GM12873 (cell line): Measurements from ENCODE around the gene LRRK1.

Experiments
- TF ChIP-seq, protein P1 (sequence below): IDR thresholded peaks from 2 replicates; pipeline ENCODE4 v1.5.1; 2012; ENCODE audit warnings: low read depth, mild to moderate bottlenecking, moderate library complexity, low read length, control low read depth; ENCODE audit not compliant: insufficient read depth; ENCODE audit errors: missing control alignments

LRRK1 gene

GRCh38 chr15:101069654-101069973 is 150.5 kb downstream of the LRRK1 start:
- TF ChIP-seq, protein P1, sequence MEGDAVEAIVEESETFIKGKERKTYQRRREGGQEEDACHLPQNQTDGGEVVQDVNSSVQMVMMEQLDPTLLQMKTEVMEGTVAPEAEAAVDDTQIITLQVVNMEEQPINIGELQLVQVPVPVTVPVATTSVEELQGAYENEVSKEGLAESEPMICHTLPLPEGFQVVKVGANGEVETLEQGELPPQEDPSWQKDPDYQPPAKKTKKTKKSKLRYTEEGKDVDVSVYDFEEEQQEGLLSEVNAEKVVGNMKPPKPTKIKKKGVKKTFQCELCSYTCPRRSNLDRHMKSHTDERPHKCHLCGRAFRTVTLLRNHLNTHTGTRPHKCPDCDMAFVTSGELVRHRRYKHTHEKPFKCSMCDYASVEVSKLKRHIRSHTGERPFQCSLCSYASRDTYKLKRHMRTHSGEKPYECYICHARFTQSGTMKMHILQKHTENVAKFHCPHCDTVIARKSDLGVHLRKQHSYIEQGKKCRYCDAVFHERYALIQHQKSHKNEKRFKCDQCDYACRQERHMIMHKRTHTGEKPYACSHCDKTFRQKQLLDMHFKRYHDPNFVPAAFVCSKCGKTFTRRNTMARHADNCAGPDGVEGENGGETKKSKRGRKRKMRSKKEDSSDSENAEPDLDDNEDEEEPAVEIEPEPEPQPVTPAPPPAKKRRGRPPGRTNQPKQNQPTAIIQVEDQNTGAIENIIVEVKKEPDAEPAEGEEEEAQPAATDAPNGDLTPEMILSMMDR, result no peak

DNA sequence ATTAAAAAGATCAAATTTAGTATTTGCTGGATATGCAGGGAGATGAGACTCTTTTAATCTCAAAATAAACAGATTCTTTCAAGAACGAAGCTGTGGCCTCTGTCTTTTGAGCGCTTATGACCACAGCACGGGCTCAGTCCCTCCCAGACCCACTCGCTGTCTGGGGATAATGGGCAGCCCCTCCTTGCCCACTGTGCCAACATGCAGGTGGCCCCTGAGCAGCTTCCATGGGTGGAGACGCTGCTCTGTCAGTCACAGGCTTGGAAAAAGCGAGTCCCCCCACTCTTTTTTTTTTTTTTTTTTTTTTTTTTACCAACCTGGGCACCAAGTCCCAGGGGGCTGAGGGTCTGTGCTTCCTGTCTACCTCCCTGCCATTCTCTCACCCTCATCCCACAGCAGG is 150.9 kb downstream of the LRRK1 start:
- TF ChIP-seq, protein P1, result no peak

GRCh38 chr15:101070502-101071273 is 151.5 kb downstream of the LRRK1 start:
- TF ChIP-seq, protein P1, result no peak

DNA sequence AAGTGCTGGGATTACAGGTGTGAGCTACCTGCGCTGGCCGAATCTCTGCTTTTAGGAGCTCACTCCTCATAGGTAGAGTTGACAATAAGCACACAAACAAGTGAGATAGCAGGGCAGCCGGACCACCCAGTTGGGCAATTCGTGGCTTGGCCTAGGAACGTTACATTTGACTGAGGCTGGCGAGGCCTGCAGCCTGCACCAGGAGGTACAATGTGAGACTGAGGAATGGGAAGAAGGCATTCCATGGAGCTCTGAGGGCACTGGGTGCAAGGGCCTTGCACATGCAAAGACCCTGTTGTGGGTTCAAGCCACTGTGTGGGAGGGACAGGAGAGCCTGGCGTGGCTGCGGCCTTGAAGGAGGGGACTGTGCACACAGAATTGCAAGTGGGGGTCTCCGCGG is 152.5 kb downstream of the LRRK1 start:
- TF ChIP-seq, protein P1, result no peak

- TF ChIP-seq, protein P1, result no peak
Measured at GRCh38 chr15:101078669-101079323, 159.6 kb downstream of the LRRK1 start.

GRCh38 chr15:101081900-101082299 is 162.7 kb downstream of the LRRK1 start:
- TF ChIP-seq, protein P1, result no peak

GRCh38 chr15:101083336-101084045 is 164.3 kb downstream of the LRRK1 start:
- TF ChIP-seq, protein P1, result no peak
